ENCODE results near the gene MKLN1. TPM values are rescaled to one million over a fixed set of nuclear protein-coding genes. Genes with fewer than 3 reads are reported as not detected.

The MKLN1 gene
- total and polyA plus RNA-seq, 10 of the 15 experiments (the other 5 are each of a cell fraction or from before 2014, with no cell fraction given), result 13.6 to 55.8 (median 29.3) TPM

- in situ Hi-C loops (cut with MboI), result no loop called here
- Histone ChIP-seq H3K79me2 (ENCODE audit: control insufficient read depth, insufficient read depth, low read length) (peaks cover 32% of the 10 kb centered on the region), H3K4me3 (no peak overlapping the region), H4K20me1 (ENCODE audit: control insufficient read depth, insufficient read depth) (no peaks in the 10 kb centered on the region), H3K4me1 (ENCODE audit: control insufficient read depth, insufficient read depth, low read length) (0 out of 2 replicates have a peak, but pooled peaks cover 3% of the 10 kb centered on the region), H2AFZ (ENCODE audit: control insufficient read depth, low read depth, low read length) (no peak overlapping the region), H3K36me3 (ENCODE audit: control insufficient read depth in 2 of 2, insufficient read depth in 2 of 2, low read length in 1 of 2) (no peaks in the 10 kb centered on the region), H3K9me3 (replicated peaks; ENCODE audit: control insufficient read depth, insufficient read depth, low read length) (no peaks in the 10 kb centered on the region), H3K27me3 (replicated peaks in 1 of 2; ENCODE audit: control insufficient read depth in 2 of 2, insufficient read depth in 2 of 2, low read length in 1 of 2) (no peaks in the 10 kb centered on the region), H3K4me2 (ENCODE audit: control insufficient read depth, insufficient read depth) (no peak overlapping the region; the same call in 1 of the 2 replicates), H3K9ac (ENCODE audit: control insufficient read depth, insufficient read depth, low read length) (no peak overlapping the region), H3K27ac (ENCODE audit: control insufficient read depth, insufficient read depth) (no peak overlapping the region)
- ChIA-PET POLR2A (interaction anchor here (0.6 to 0.8 kb wide), 2 partner anchors 10 to 53 kb away, joined by 3 to 4 read pairs; no protein-coding TSS in a partner anchor), SMC1A (ENCODE audit: uncharacterized antibody, unreplicated experiment) (interaction anchor here (0.7 to 2.1 kb wide), 6 partner anchors 11 to 263 kb away, joined by 3 to 13 read pairs (median 4); no protein-coding TSS in a partner anchor), CTCF (interaction anchor here (0.6 to 2.4 kb wide), 7 partner anchors 9 to 451 kb away, joined by 3 to 6 read pairs (median 3); no protein-coding TSS in a partner anchor), RAD21 (ENCODE audit: unreplicated experiment) (interaction anchor here (0.6 to 0.9 kb wide), 4 partner anchors 195 to 285 kb away, joined by 3 to 5 read pairs (median 3); no protein-coding TSS in a partner anchor)
- ATAC-seq (no peak), FAIRE-seq (no peak), DNase-seq (ENCODE audit: low read depth, low spot score) (no peak)
- 93% methylated on average over 5 of the region's 5 CpGs for WGBS (ENCODE audit: insufficient coverage, insufficient replicate concordance, low lambda C conversion rate, missing lambda C conversion rate)
- no TSS peak for BruUV-seq (replicated peaks)
- intact Hi-C loops (cut with micrococcal nuclease; ENCODE audit: unreplicated experiment), result loop anchor here (5.0 to 10.0 kb wide), 3 partner anchors 203 to 361 kb away; no protein-coding TSS in a partner anchor
- TF ChIP-seq ZNF24 (IDR thresholded peaks at IDR 0.05) (no peak), ZBTB33 (IDR thresholded peaks at IDR 0.05) (no peak), E2F4 (IDR thresholded peaks at IDR 0.05; ENCODE audit: low read depth, low read length) (no peak), ZNF622 (IDR thresholded peaks at IDR 0.05) (no peak), SMAD1 (IDR thresholded peaks at IDR 0.05; ENCODE audit: low read depth, partially characterized antibody) (no peak), DPF2 (IDR thresholded peaks at IDR 0.05) (no peak), HCFC1 (IDR thresholded peaks at IDR 0.05; ENCODE audit: low read length) (no peak), USF2 (IDR thresholded peaks at IDR 0.05; ENCODE audit: borderline replicate concordance, low read depth, low read length) (no peak), NKRF (conservative IDR thresholded peaks at IDR 0.05) (no peak), MEF2B (IDR thresholded peaks at IDR 0.05; ENCODE audit: partially characterized antibody, poor library complexity, severe bottlenecking) (no peak), NFIC (IDR thresholded peaks at IDR 0.05; ENCODE audit: low read depth, low read length) (no peak), TCF7 (IDR thresholded peaks at IDR 0.05; ENCODE audit: borderline replicate concordance) (no peak), ELK1 (IDR thresholded peaks at IDR 0.05; ENCODE audit: low read depth, low read length) (no peak), RELB (IDR thresholded peaks at IDR 0.05; ENCODE audit: low read depth) (no peak)
These were observed 2.4 kb upstream of the MKLN1 start for GRCh38 chr7:131325179-131325840.

All from GM12878 (cell line).